ENCODE measurements around the gene GLT1D1.

GRCh38 chr12:128928361-128928760, 75.1 kb downstream of the GLT1D1 start:
- TF ChIP-seq CTCF (conservative IDR thresholded peaks at IDR 0.05 in 1 of 2, IDR thresholded peaks at IDR 0.05 in 1 of 2; ENCODE audit: extremely low read depth in 1 of 2, insufficient read depth in 1 of 2, low read depth in 1 of 2, low read length in 2 of 2) (no peak), EZH2 (IDR thresholded peaks at IDR 0.05; ENCODE audit: borderline replicate concordance, low read length) (no peak)

Data from mammary epithelial cell (primary cell).